Neural cell (in vitro differentiated cells): Measurements from ENCODE around the gene TAF3.

Experiments
- CTCF ChIP-seq: fragments of 450-650 bp; IDR thresholded peaks from 2 replicates; pipeline ENCODE4 v1.5.1; 2014; ENCODE audit warnings: antibody characterized with exemption, mild to moderate bottlenecking, moderate library complexity; ENCODE audit not compliant: poor library complexity, severe bottlenecking
- EZH2 ChIP-seq: fragments of 200-600, 300-800 bp; shearing (Covaris generic), sonication (generic); IDR thresholded peaks from 2 replicates; pipeline ENCODE4 v1.6.1; 2014; ENCODE audit warnings: antibody characterized with exemption, low read length, borderline replicate concordance, mild to moderate bottlenecking; ENCODE audit not compliant: insufficient read depth, poor library complexity, severe bottlenecking
- POLR2AphosphoS5 ChIP-seq: IDR thresholded peaks from 2 replicates; pipeline ENCODE4 v1.6.1; 2012
- REST ChIP-seq: IDR thresholded peaks from 2 replicates; pipeline ENCODE4 v1.6.1; 2012; ENCODE audit warnings: borderline replicate concordance

- TF ChIP-seq CTCF (no peak), POLR2AphosphoS5 (no peak), REST (no peak), EZH2 (no peak)
These were observed 123.3 kb downstream of the TAF3 start for GRCh38 chr10:7941576-7941975.
